GM19043 (cell line): ENCODE data around the gene CASP6.
"Not testable (repeated sequence)": the region's sequence is repeated elsewhere in the genome, so short reads cannot be mapped to it uniquely, and the experiment has no call there.

ENCODE experiments used
- ATAC-seq: cut with Tn5 transposase; IDR thresholded peaks from one replicate; pipeline ENCODE4 v1.9.1; 2021; ENCODE audit warnings: low read depth; ENCODE audit not compliant: unreplicated experiment

The CASP6 gene

DNA sequence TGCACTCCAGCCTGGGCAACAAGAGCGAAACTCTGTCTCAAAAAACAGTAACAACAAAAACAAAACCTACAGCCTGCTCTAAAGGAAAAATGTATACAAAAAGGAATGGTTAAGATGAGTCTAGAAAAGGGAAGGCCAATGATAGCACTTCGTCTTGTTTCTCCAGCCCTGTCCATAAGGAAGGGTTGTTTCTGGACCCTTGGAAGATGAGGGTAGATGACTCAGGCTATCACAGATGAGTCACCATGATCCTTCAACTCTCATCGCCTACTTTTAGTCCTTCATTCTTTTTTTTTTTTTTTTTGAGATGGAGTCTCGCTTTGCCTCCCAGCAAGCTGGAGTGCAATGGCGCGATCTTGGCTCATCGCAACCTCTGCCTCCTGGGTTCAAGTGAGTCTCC, 17.8 kb upstream of the CASP6 start:
- ATAC-seq: no peak

DNA sequence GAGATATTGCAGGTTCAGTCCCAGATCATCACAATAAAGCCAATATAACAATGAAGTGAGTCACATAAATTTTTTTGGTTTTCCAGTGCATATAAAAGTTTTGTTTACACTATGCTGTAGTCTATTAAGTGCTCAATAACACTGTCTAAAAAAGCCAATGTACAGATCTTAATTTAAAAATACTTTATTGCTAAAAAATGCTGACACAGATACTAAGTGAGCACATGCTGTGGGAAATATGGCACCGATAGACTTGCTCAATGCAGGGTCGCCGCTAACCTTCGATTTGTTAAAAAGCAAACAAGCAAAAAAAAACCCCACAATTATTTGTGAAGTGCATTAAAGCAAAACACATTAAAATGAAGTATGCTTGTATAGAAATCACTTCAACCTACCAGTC, 16.4 kb upstream of the CASP6 start:
- ATAC-seq: no peak

DNA sequence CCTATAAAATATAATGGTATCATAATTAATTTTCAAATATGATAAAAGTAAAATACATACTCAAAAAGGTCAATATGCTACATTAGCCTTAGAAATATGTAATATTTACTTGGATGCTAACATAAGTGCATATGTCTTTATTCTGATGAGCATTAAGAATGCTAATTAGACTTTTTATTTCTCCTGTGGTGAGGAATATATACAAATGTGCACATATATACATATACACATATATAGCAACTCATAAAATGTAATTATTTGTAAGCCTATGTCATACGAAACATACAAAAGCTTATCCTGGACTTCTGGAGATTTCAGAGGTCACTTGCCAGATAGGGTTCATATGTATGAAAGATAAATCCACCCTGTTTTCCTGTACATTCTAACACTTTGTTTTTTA, 15.5 kb upstream of the CASP6 start:
- ATAC-seq: no peak

DNA sequence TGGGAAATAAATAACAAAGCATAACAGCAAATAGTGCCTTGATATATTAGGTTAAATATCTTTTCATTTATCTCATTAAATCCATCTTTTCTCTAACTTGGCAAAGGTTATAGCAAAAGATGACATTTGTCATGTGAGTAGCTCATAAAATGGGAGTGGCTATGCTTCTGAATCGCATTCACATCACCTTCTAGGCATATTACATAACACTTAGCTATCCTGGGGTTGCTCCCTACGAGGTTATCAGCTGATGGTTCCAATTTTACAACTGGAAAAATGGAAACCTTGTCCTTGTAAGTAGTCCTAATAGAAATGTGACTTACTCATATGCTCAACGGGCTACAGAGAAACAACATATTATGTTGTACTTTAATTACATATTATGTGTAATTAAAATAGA, 10.3 kb upstream of the CASP6 start:
- ATAC-seq: no peak

DNA sequence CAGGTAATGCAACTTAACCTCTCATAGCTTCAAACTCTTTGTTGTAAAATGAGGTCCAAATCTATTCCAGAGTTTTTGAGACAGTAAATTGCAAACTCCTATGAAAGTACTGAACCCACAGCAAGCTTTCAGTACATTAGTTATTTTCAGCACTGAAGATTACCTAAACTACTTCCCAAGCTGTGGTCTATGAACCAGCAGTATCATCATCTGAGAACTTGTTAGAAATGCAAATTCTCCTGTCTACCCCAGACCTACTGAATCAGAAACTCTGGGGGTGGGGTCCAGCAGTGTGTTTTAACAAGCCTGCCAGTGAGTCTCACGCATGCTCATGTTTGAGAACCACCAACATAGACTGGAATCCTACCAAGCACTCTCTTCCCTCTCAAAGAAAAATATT, 5.7 kb upstream of the CASP6 start:
- ATAC-seq: peak; percentile 79

DNA sequence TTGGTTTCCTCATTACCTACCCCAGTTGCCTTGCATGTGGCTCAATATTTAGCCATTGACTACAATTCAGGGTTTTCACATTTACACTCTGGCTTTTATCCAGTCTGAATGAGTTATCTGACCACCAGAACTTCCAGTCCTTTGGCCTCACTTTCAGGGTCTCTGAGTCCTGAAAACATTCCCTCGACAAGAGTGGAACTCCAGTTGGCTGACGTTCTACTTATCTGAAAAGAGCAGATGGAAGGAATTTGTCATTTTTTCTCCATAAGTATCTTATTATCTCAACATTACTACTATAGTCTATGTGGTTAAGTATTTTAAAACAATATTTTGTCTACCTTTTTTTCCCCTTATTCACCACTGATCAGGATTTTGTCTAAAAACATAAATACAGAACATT, 5.2 kb upstream of the CASP6 start:
- ATAC-seq: no peak

DNA sequence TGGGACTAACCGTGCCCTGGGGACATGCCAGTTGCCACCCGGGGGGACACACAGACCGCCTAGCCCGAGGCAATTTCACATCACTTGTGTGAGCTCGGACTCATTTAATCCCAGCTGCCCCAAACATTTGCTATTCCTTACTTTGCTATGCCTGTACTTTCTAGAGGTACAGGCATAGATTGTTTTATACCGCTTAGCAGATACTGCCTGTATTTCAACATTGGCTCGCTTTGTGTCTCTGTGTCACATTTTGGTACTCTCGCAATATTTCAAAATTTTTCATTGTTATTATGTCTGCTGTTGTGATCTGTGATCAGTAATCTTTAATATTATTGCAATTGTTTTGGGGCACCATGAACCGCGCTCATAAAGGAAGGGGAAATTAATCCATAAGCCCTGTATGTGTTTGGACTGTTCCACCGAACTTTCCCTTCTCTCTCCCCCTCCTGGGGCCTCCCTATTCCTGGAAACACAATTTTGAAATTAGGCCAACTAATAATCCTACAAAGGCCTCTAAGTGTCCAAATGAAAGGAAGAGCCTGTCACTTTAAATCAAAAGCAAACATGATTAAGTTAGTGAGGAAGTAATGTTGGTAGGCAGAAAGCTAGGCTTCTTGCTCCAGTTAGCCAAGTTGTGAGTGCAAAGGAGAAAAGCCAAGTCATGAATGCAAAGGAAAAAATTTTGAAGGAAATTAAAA, 568 bp upstream of the CASP6 start:
- no peak for ATAC-seq

DNA sequence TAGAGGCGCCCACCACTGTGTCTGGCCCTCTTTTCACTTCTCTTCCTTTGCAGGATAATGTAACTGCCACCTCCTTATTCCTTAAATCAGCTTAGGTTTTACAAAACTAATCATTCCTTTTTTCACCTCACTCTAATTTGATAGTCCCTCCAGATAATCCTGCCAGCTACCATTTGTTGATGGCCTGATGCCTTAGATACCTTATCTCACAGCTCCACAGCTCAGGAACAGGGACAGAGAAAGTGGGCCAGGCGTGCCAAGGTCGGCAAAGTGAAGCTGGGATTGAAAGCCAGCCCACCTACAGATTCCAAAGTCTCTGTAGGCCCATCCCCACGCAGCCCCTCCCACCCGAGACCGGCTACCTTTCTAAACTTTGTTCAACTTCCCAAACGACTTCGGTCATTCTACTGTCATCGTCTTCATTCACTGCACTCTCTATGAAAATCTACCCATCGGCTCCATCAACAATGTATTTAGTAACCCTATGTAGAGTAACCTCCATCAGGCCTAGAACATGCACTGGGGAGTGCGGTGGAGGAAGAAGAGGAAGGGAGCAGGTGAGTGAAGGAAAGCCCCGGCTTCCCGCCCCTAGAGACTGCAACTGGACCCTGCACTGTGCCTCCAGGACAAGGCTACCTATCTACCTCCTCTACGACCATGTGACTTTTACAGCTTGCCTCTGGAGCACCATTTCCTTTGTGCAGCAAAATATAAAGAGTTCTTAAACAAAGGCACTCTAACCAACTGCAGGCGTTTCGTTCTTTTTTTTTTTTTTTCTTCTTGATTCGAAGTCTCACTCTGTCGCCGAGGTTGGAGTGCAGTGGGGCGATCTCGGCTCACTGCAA, 1.5 kb downstream of the CASP6 start:
- ATAC-seq: no peak

DNA sequence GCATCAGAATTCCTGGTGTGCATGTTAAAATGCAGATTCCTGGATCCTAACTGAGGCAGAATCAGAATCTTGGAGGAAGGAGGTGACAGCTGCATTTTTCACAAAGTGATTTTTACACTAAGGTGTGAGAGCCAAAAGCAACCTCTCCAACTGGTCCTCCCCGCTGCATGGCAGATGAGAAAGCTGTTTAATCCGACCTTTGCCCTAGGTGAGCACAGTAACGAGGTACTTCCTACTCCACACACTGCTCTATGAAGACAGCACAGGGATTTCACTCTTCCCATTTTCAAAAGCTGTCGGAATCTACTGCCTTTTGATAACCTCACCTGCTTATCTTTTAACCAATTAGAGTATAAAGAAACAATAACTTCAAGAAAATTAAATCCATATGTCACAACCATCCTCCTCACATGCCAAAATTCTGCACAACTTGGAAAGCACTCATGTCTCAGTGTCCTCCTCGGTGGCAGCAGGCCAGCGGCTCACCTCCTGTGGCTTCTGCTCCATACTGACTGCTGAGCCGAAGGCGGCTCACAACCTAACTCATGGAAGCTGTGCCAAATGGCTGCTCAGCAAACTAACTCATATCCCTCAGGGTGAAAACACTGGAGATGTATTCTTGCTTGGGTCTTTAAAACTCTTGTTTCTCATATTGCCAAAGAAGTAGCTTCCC, 3.6 kb downstream of the CASP6 start:
- no peak for ATAC-seq

DNA sequence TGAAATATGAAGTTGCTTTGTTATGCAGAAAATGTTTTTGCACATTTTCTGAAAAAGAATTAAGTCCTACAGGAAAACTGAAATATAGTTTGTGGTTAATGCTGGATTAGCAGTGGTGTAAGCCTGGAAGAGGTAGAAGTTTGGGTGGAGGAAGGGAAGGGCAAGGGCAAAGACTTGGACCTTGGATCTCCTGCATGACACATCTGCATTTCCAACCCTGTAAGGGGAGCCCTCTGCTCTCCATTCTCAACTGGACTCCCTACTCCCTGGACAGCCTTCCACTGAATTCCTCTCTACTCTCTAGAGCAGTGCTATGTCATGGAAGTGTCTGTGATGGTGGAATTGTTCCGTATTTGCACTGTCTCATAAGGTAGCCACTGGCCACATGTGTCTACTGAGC, 4.6 kb downstream of the CASP6 start:
- no peak for ATAC-seq

DNA sequence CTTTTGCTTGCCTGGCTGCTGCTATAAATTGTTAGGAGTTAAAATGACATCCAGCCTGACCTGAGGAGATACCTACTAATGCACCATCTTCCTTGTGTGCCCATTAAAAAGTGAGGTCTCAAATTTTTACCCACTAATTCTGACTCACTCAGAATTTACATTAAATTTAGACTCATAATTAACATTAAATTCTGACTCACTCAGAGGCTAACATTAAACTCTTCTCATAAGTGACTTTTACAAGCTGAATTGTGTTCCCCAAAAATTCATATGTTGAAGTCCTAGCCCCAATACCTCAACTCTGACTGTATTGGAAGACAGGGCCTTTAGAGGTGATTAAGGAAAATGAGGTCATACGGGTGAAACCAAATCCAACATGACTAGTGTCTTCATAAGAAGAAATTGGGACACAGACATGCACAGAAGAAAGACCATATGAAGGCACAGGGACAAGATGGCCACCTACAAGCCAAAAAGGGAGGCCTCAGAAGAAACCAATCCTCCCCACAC, 11.8 kb downstream of the CASP6 start:
- no peak for ATAC-seq

DNA sequence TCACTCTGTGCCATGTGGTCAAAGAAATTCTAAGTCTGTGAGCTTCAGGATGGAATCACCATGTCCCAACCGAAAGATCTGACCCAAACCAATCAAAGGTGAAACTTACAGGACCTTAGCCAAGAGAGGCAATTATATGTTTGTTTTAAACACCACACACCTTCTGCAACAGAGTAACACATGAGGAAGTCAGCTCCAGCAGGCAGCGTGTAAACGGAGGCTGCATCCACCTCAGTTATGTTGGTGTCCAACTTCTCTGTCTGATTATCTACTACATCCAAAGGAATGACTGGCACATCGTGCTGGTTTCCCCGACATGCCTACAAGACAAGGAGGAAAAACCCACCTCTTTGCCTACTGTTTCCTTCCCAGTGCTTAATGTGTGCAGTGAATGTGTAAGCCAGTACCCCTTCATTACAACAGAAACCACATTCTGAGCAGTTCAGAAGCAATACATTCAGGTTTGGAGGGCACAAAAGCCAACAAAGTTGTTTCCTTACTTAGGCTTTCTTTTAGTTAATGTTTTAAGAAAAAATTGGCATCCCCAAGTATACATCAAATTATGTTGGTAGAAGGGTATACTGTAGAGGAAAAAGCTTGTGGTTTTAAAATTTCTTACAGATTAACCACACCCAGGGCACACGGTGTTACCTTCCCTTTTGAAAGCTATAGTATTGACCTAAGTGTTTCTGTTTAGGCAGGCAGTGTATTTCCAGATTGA, 12.4 kb downstream of the CASP6 start:
- ATAC-seq: peak; percentile 89

DNA sequence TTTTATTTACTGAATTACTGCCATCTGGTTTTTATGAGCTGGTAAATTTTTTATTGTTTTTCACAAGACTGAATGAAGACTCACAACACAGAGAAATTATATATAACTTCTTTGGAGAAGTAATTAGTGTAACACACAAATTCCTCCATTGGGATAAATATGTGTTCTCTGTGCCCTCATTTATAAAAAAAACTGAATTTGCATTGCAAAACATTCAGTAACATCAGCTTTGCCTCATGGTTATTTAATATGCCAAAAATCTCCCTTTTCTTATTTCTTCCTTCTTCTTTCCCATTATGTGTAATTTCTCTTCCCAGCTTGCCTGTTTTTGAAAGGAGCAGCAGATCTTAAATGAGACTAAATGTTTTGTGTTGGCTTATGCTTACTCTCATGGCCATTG, 18.5 kb downstream of the CASP6 start:
- no peak for ATAC-seq

DNA sequence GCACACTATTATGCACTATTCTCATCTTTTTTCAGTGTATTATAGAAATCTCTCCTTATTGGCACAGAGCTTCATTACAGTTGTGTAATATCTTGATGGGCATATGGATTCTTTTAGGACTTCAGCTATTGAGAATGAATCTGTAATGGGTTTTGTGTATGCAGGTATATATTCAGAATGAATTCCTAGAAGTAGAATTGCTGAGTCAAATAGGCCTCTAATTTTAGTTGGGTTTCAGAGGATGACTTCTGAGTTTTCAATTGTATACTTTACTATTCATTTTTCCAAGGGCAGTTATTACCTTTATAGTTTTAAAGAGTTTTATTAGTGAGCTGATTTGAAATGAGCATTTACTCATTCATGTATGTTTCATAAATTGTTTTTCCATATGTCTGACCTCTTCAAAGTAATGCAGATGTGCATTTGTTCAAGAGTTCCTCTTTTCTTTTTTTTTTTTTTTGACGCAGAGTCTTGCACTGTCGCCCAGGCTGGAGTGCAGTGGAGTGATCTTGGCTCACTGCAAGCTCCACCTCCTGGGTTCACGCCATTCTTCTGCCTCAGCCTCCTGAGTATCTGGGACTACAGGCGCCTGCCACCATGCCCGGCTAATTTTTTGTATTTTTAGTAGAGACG, 19.5 kb downstream of the CASP6 start:
- no peak for ATAC-seq

DNA sequence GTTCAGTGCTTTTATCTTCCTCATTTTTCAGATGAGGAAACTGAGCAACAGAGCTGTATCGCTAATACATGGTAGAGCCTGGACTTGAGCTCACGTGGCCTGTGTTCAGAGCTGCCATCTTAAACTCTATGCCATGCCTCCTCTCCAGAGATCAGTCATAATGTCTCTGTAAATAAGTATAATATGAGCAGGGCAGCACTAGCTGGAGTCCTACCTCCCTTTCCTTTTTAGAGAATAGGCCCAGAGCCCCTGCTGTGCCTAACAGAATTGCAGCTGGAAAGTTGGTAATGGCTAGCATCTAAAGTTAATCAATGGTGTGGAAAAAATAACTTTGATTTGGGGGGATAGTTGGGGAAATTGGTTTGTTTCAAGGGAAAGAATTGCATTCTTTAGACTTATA, 20.4 kb downstream of the CASP6 start:
- no peak for ATAC-seq

DNA sequence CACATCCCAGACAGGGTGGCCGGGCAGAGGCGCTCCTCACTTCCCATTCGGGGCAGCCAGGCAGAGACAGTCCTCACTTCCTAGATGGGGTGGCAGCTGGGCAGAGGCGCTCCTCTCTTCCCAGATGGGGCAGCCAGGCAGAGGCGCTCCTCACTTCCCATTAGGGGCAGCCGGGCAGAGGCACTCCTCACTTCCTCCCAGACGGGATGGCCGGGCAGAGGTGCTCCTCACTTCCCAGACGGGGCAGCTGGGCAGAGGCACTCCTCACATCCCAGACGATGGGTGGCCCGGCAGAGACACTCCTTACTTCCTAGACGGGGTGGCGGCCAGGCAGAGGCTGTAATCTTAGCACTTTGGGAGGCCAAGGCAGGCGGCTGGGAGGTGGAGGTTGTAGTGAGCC, 24.3 kb downstream of the CASP6 start:
- ATAC-seq: not testable (repeated sequence)

DNA sequence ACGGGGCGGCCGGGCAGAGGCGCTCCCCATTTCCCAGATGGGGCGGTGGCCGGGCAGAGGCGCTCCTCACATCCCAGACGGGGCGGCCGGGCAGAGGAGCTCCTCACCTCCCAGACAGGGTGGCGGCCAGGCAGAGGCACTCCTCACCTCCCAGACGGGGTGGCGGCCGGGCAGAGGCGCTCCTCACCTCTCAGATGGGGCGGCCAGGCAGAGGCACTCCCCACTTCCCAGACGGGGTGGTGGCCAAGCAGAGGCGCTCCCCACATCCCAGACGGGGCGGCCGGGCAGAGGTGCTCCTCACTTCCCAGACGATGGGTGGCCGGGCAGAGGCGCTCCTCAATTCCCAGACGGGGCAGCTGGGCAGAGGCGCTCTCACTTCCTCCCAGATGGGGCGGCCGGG, 24.8 kb downstream of the CASP6 start:
- ATAC-seq: not testable (repeated sequence)

DNA sequence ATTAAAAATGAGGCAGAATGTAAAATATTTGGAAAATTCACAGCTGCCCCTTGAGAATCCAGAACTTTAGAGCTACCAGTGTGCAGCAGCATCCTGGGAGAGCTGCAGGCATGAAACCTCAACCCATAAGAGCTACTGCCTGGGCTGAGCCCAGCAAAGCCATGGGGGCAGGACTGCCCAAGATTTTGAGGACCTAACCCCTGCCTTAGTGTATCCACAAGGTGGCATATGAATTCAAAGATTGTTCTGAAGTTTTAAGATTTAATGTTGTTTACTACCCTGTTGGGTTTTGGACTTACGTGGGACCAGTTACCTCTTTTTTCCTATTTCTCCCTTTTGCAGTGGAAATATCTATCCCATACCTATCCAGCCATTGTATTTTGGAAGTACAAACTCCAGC, 26.4 kb downstream of the CASP6 start:
- no peak for ATAC-seq

DNA sequence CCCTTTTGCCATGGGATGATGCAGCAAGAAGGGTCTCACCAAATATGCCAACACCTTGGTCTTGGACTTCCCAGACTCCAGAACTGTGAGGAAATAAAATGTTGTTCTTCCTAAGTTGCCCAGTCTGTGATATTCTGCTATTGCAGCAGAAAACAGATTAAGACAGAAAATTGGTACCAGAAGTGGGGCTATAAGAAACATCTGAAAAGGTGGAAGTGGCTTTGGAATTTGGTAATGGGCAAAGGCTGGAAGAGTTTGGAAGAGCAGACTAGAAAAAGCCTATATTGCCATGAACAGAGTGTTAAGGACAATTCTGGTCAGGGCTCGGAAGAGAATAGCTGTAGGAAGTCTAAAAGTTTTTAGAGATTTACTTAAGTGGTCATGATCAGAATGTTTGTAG, 27.4 kb downstream of the CASP6 start:
- ATAC-seq: no peak

DNA sequence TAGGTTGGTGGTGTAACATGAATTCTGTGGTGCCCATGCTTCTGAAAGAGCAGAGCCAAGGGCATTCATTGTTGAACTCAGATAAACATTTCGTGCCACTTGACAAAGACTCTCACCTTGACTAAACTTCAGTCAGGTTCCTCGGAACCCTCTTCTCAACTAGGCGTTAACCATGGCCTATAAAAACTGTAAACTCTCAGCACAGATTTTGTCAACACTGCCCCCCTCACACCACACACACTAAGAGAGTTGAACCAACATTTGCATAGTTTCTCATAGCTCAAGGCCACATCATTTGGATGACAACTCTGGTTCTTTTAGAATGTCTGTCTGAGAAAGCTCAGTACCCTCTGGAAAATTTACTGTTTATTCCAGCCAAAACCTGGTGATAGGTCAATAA, 28.1 kb downstream of the CASP6 start:
- ATAC-seq: no peak
